ENCODE measurements around the gene LRBA. TPM values are rescaled to one million over a fixed set of nuclear protein-coding genes. Genes with fewer than 3 reads are reported as not detected.

The LRBA gene
- total RNA-seq, 1 experiment from 2014 or later = 69.1 TPM

GRCh38 chr4:150479657-150480056, 535.4 kb downstream of the LRBA start:
- Mint-ChIP-seq H3K27ac (no peak overlapping the region), H3K27me3 (ENCODE audit: low read depth) (no peaks in the 10 kb centered on the region), H3K4me1 (no peaks in the 10 kb centered on the region), H3K36me3 (no peaks in the 10 kb centered on the region), H3K9me3 (no peaks in the 10 kb centered on the region), H3K4me3 (no peak overlapping the region)
- TF ChIP-seq JUN (CRISPR knock-in tag; IDR thresholded peaks at IDR 0.05) = no peak
- TF ChIP-seq ZNF425 (CRISPR knock-in tag; conservative IDR thresholded peaks at IDR 0.05) = no peak
- TF ChIP-seq SMAD4 (CRISPR knock-in tag; IDR thresholded peaks at IDR 0.05) = no peak
- TF ChIP-seq ZNF512 (CRISPR knock-in tag; IDR thresholded peaks at IDR 0.05; ENCODE audit: borderline replicate concordance) = no peak
- no peak for TF ChIP-seq FOXP1 (CRISPR knock-in tag; IDR thresholded peaks at IDR 0.05; ENCODE audit: borderline replicate concordance)
- no peak for TF ChIP-seq ZMAT4 (CRISPR knock-in tag; IDR thresholded peaks at IDR 0.05)
- TF ChIP-seq TEAD4 (CRISPR knock-in tag; IDR thresholded peaks at IDR 0.05) = no peak
- no peak for TF ChIP-seq EMX1 (CRISPR knock-in tag; IDR thresholded peaks at IDR 0.05)
- TF ChIP-seq E2F5 (CRISPR knock-in tag; IDR thresholded peaks at IDR 0.05) = no peak
- TF ChIP-seq FOXJ3 (CRISPR knock-in tag; IDR thresholded peaks at IDR 0.05; ENCODE audit: borderline replicate concordance) = no peak
- no peak for TF ChIP-seq JAZF1 (CRISPR knock-in tag; IDR thresholded peaks at IDR 0.05)
- TF ChIP-seq OVOL2 (CRISPR knock-in tag; IDR thresholded peaks at IDR 0.05; ENCODE audit: borderline replicate concordance) = no peak
- TF ChIP-seq ZNF396 (CRISPR knock-in tag; IDR thresholded peaks at IDR 0.05; ENCODE audit: borderline replicate concordance) = no peak
- no peak for TF ChIP-seq HMGXB4 (CRISPR knock-in tag; IDR thresholded peaks at IDR 0.05)
- TF ChIP-seq ZNF263 (CRISPR knock-in tag; IDR thresholded peaks at IDR 0.05; ENCODE audit: low read depth) = no peak
- TF ChIP-seq ERG (CRISPR knock-in tag; IDR thresholded peaks at IDR 0.05) = no peak
- no peak for TF ChIP-seq AR (CRISPR knock-in tag; IDR thresholded peaks at IDR 0.05)
- no peak for TF ChIP-seq ZNF416 (CRISPR knock-in tag; IDR thresholded peaks at IDR 0.05)
- no peak for TF ChIP-seq ETV6 (CRISPR knock-in tag; IDR thresholded peaks at IDR 0.05)
- no peak for TF ChIP-seq NR2C2 (CRISPR knock-in tag; IDR thresholded peaks at IDR 0.05)
- no peak for DNase-seq (ENCODE audit: low spot score)
- POLR2A ChIA-PET = no interaction called here
- CTCF ChIA-PET = no interaction called here
- no peak for ATAC-seq
